Stimulated activated memory B cell treated with anti-CD40 and anti-IgM and Interleukin-4, amounts not matched to agents 10 μg/mL and 1 μg/mL and 100 μg/mL, for 72 hours (primary cell): ENCODE measurements around the gene GIPR.

ENCODE experiments used
- ATAC-seq: fragments of 150-1000 bp; cut with Tn5 transposase; 2 replicates; pipeline ENCODE4 v1.10.0; 2021
- H3K27ac Mint-ChIP-seq: one replicate; pipeline ENCODE4 v1.8.0; 2022; ENCODE audit warnings: mild to moderate bottlenecking, mixed read lengths
- H3K27me3 Mint-ChIP-seq: one replicate; pipeline ENCODE4 v1.8.0; 2022; ENCODE audit warnings: mixed read lengths
- H3K36me3 Mint-ChIP-seq: one replicate; pipeline ENCODE4 v1.8.0; 2022; ENCODE audit warnings: mixed read lengths
- H3K4me1 Mint-ChIP-seq: one replicate; pipeline ENCODE4 v1.8.0; 2022; ENCODE audit warnings: mixed read lengths
- H3K4me3 Mint-ChIP-seq: one replicate; pipeline ENCODE4 v1.8.0; 2022; ENCODE audit warnings: mild to moderate bottlenecking, moderate library complexity, mixed read lengths
- H3K9me3 Mint-ChIP-seq: one replicate; pipeline ENCODE4 v1.8.0; 2022; ENCODE audit warnings: mixed read lengths

GIPR gene

DNA sequence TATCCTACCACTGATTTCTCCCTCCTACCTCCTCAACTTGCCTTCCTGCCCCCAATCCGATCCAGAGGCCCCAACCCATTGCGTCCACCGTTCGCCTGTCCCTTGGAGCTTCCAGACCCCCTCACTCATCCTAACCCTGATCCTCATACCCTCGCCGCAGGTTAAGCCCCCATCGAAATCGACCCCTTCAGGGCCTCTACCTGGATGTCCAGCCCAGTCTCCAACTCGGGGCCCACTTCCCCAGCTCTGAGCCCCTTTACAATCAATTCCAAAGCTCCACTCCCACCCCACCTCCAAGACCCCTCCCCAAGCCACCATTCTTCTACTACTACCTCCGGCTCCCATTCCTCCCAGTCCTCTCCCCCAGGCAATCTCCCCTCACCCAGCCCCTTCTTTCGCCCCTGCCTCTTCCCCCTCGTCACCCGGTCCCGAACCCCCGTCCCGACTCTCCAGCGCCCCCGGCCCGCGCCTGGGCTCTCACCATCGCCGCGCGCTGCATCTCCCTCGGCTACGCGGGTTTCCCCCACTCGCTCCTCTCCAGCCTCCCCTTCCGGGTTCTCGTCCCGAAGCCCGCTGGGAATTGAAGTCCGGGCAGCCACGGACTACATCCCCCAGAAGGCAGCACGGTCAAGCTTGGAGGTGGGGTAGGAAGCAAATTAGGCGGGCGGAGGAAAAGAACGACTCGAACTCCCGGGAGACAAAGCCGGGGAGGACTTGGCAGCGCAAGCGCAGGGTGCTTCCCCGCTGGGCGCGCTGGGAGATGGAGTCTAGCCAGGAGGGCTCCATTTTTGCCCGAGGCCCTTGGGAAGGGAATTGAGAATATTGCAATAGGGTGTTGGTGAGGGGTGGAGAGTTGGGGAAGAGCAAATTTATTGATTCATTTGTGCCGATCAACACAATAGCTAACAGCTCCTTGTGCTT lies 62.6 kb downstream of the GIPR start, which contains the start of gene FBXO46:
Gene FBXO46, minus strand, starts transcription at position 529 of the 921 bp plus-strand sequence. CDS start 17,401 bp downstream, outside the sequence.
- peaks cover 6% of the 10 kb centered on the region for H3K36me3 Mint-ChIP-seq
- peak; percentile 98 for ATAC-seq
- no peaks in the 10 kb centered on the region for H3K9me3 Mint-ChIP-seq
- peak within 1 kb of the TSS; percentile 92 for H3K27ac Mint-ChIP-seq
- no peaks in the 10 kb centered on the region for H3K27me3 Mint-ChIP-seq
- peak within 1 kb of the TSS; percentile 97 for H3K4me3 Mint-ChIP-seq
- H3K4me1 Mint-ChIP-seq, result peaks cover 41% of the 10 kb centered on the region
